Astrocyte of the spinal cord (primary cell): ENCODE data around the gene RCBTB1.

Experiments
- DNase-seq: peaks from one replicate; pipeline ENCODE4 v3.0.0; 2011; ENCODE audit warnings: low read depth, low spot score
- H3K4me3 ChIP-seq: 2 replicates; pipeline ENCODE4 v1.5.1; 2011; ENCODE audit warnings: low read depth, mild to moderate bottlenecking, low read length, moderate library complexity
- CTCF ChIP-seq: IDR thresholded peaks from 2 replicates; pipeline ENCODE4 v1.5.1; 2012; ENCODE audit warnings: low read depth, mild to moderate bottlenecking, low read length, inconsistent platforms
- in situ Hi-C: cut with HindIII; loops from 2 replicates; pipeline ENCODE4 v1.10.0; 2017; ENCODE audit warnings: low sequenced_read_pairs

The RCBTB1 gene

GRCh38 chr13:49536144-49536873 lies 49.0 kb downstream of the RCBTB1 start:
- no peak for DNase-seq
- H3K4me3 ChIP-seq: no peak overlapping the region
- in situ Hi-C loops: no loop called here
- no peak for TF ChIP-seq CTCF

GRCh38 chr13:49533591-49534269 lies 51.6 kb downstream of the RCBTB1 start:
- DNase-seq: no peak
- H3K4me3 ChIP-seq: no peak overlapping the region
- no peak for TF ChIP-seq CTCF
- in situ Hi-C loops: no loop called here

GRCh38 chr13:49533011-49533410 lies 52.3 kb downstream of the RCBTB1 start:
- H3K4me3 ChIP-seq: no peak overlapping the region
- no peak for DNase-seq
- TF ChIP-seq CTCF: no peak
- in situ Hi-C loops: no loop called here

- H3K4me3 ChIP-seq: no peak overlapping the region
- in situ Hi-C loops: no loop called here
- no peak for TF ChIP-seq CTCF
- DNase-seq: no peak
Measured at GRCh38 chr13:49532593-49532992, 52.8 kb downstream of the RCBTB1 start.

GRCh38 chr13:49530457-49530856 lies 54.9 kb downstream of the RCBTB1 start:
- H3K4me3 ChIP-seq: no peak overlapping the region
- in situ Hi-C loops: no loop called here
- no peak for DNase-seq
- no peak for TF ChIP-seq CTCF

GRCh38 chr13:49528161-49528560 lies 57.2 kb downstream of the RCBTB1 start:
- no peak for DNase-seq
- in situ Hi-C loops: no loop called here
- TF ChIP-seq CTCF: no peak
- no peak overlapping the region for H3K4me3 ChIP-seq
